Endothelial cell (in vitro differentiated cells): Measurements from ENCODE around the gene RALY. TPM values are rescaled to one million over a fixed set of nuclear protein-coding genes. Genes with fewer than 3 reads are reported as not detected.

Source experiments
- DNase-seq: peaks from one replicate; pipeline ENCODE4 v3.0.0; 2021; ENCODE audit warnings: low spot score
- H3K27ac Mint-ChIP-seq: one replicate; pipeline ENCODE4 v1.8.0; 2021; ENCODE audit warnings: mixed read lengths, inconsistent platforms; ENCODE audit not compliant: unreplicated experiment
- H3K27me3 Mint-ChIP-seq: one replicate; pipeline ENCODE4 v1.8.0; 2021; ENCODE audit warnings: mild to moderate bottlenecking, moderate library complexity, mixed read lengths, inconsistent platforms; ENCODE audit not compliant: unreplicated experiment
- H3K36me3 Mint-ChIP-seq: one replicate; pipeline ENCODE4 v1.8.0; 2021; ENCODE audit warnings: mild to moderate bottlenecking, low read depth, mixed read lengths, inconsistent platforms; ENCODE audit not compliant: unreplicated experiment
- H3K4me1 Mint-ChIP-seq: one replicate; pipeline ENCODE4 v1.8.0; 2021; ENCODE audit warnings: mild to moderate bottlenecking, mixed read lengths, inconsistent platforms; ENCODE audit not compliant: unreplicated experiment
- H3K4me3 Mint-ChIP-seq: one replicate; pipeline ENCODE4 v1.8.0; 2021; ENCODE audit warnings: mild to moderate bottlenecking, mixed read lengths, inconsistent platforms; ENCODE audit not compliant: unreplicated experiment
- H3K9me3 Mint-ChIP-seq: one replicate; pipeline ENCODE4 v1.8.0; 2021; ENCODE audit warnings: mixed read lengths, inconsistent platforms; ENCODE audit not compliant: unreplicated experiment
- CTCF ChIP-seq: fragments of 200-600 bp; sonication (generic); IDR thresholded peaks from one replicate; pipeline ENCODE4 v1.5.0; 2021; ENCODE audit warnings: antibody characterized with exemption; ENCODE audit not compliant: unreplicated experiment
- total RNA-seq: library from RNA; stranded (reverse); fragmentation: NEBNext Ultra II Directional; extraction: Animal tissue kit (Norgen Biotek cat#: 25700); gene quantifications from one replicate; pipeline ENCODE4 v1.2.1, GENCODE V29; 2021; ENCODE audit not compliant: unreplicated experiment

The RALY gene
- total RNA-seq, 1 donor from 2014 or later, result 168 TPM

GRCh38 chr20:34055290-34055689 is 61.6 kb downstream of the RALY start:
- Mint-ChIP-seq H3K27me3 (no peaks in the 10 kb centered on the region), H3K36me3 (peaks cover 5% of the 10 kb centered on the region), H3K9me3 (no peaks in the 10 kb centered on the region), H3K4me1 (peaks cover 22% of the 10 kb centered on the region), H3K4me3 (no peak overlapping the region), H3K27ac (no peak overlapping the region)
- TF ChIP-seq CTCF, result no peak
- DNase-seq, result no peak

GRCh38 chr20:34058831-34059230 is 65.1 kb downstream of the RALY start:
- peak overlapping the region; percentile 4 for H3K4me3 Mint-ChIP-seq
- H3K27me3 Mint-ChIP-seq, result no peaks in the 10 kb centered on the region
- H3K4me1 Mint-ChIP-seq, result peaks cover 30% of the 10 kb centered on the region
- TF ChIP-seq CTCF, result no peak
- H3K36me3 Mint-ChIP-seq, result peaks cover 5% of the 10 kb centered on the region
- no peak for DNase-seq
- no peaks in the 10 kb centered on the region for H3K9me3 Mint-ChIP-seq
- H3K27ac Mint-ChIP-seq, result peak overlapping the region; percentile 1

- Mint-ChIP-seq H3K27me3 (peaks cover 2% of the 10 kb centered on the region), H3K4me3 (no peak overlapping the region), H3K4me1 (peaks cover 17% of the 10 kb centered on the region), H3K27ac (no peak overlapping the region), H3K9me3 (no peaks in the 10 kb centered on the region), H3K36me3 (peaks cover 5% of the 10 kb centered on the region)
- no peak for TF ChIP-seq CTCF
- no peak for DNase-seq
Observed at GRCh38 chr20:34060970-34061369, 67.3 kb downstream of the RALY start.

GRCh38 chr20:34061695-34062094 is 68.0 kb downstream of the RALY start:
- no peak for TF ChIP-seq CTCF

GRCh38 chr20:34062570-34063482 is 69.1 kb downstream of the RALY start:
- peaks cover 2% of the 10 kb centered on the region for H3K27me3 Mint-ChIP-seq
- H3K27ac Mint-ChIP-seq, result no peak overlapping the region
- H3K4me1 Mint-ChIP-seq, result peaks cover 17% of the 10 kb centered on the region
- H3K9me3 Mint-ChIP-seq, result no peaks in the 10 kb centered on the region
- TF ChIP-seq CTCF, result no peak
- DNase-seq, result no peak
- no peak overlapping the region for H3K4me3 Mint-ChIP-seq
- peaks cover 5% of the 10 kb centered on the region for H3K36me3 Mint-ChIP-seq

More at GRCh38 chr20:34061695-34062094, 68.0 kb downstream of the RALY start:
- no peak for DNase-seq
- Mint-ChIP-seq H3K27ac (no peak overlapping the region), H3K4me1 (peaks cover 17% of the 10 kb centered on the region), H3K27me3 (peaks cover 2% of the 10 kb centered on the region), H3K9me3 (no peaks in the 10 kb centered on the region), H3K4me3 (no peak overlapping the region), H3K36me3 (peaks cover 5% of the 10 kb centered on the region)
